B cell (primary cell): ENCODE data around the gene C19orf44.

Experiments used
- CTCF ChIP-seq: fragments of 200-600 bp; IDR thresholded peaks from one replicate; pipeline ENCODE4 v1.8.0; 2022; ENCODE audit warnings: antibody characterized with exemption, mild to moderate bottlenecking
- EZH2 ChIP-seq: IDR thresholded peaks from 2 replicates; pipeline ENCODE4 v1.6.1; 2012; ENCODE audit warnings: borderline replicate concordance, low read depth, mild to moderate bottlenecking, moderate library complexity, low read length; ENCODE audit not compliant: insufficient read depth, poor library complexity, severe bottlenecking

- TF ChIP-seq CTCF: no peak
- TF ChIP-seq EZH2: no peak
Measured at GRCh38 chr19:16561382-16561781, 65.2 kb downstream of the C19orf44 start.
